ENCODE measurements around the gene RAB11FIP5.

Gene RAB11FIP5

GRCh38 chr2:73089270-73090030, 23.3 kb downstream of the RAB11FIP5 start:
- TF ChIP-seq PAX5 (IDR thresholded peaks at IDR 0.05; ENCODE audit: insufficient read depth, low read length, severe bottlenecking) (no peak), POU2F2 (IDR thresholded peaks at IDR 0.05; ENCODE audit: low read depth, low read length) (no peak), TAF1 (IDR thresholded peaks at IDR 0.05; ENCODE audit: low read depth, low read length) (no peak), POLR2AphosphoS5 (IDR thresholded peaks at IDR 0.05; ENCODE audit: low read depth, low read length) (no peak), SPI1 (IDR thresholded peaks at IDR 0.05; ENCODE audit: low read depth, low read length) (no peak), POLR2A (IDR thresholded peaks at IDR 0.05; ENCODE audit: low read depth, low read length) (no peak)
- FAIRE-seq (no peak), DNase-seq (ENCODE audit: insufficient read length, low spot score) (no peak)

DNA sequence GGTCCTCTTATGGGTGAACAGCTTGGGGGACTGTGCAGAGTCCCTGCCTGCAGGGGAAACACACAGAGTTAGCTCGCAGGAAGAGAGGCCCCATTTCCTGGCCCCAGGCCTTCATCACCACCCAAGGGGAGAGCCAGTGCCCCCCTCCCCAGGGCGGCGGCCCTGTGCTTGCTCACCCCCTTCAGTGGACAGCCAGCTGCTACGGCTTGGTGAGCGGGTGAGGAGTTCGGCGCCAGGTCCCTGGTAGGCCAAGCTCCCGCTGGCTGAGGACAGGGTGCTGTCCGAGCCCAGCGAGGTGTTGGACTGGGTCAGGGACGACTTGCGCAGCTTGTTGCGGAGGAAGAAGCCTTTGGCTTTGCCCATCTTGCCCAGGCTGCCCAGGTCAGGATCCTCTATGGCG, 24.0 kb downstream of the RAB11FIP5 start:
- TF ChIP-seq POU2F2 (IDR thresholded peaks at IDR 0.05; ENCODE audit: low read depth, low read length) (no peak), PAX5 (IDR thresholded peaks at IDR 0.05; ENCODE audit: insufficient read depth, low read length, severe bottlenecking) (no peak), SPI1 (IDR thresholded peaks at IDR 0.05; ENCODE audit: low read depth, low read length) (no peak), TAF1 (IDR thresholded peaks at IDR 0.05; ENCODE audit: low read depth, low read length) (no peak), POLR2A (IDR thresholded peaks at IDR 0.05; ENCODE audit: low read depth, low read length) (no peak), POLR2AphosphoS5 (IDR thresholded peaks at IDR 0.05; ENCODE audit: low read depth, low read length) (no peak)
- FAIRE-seq: no peak

GRCh38 chr2:73088211-73088610, 24.5 kb downstream of the RAB11FIP5 start:
- TF ChIP-seq SPI1 (IDR thresholded peaks at IDR 0.05; ENCODE audit: low read depth, low read length) (no peak), PAX5 (IDR thresholded peaks at IDR 0.05; ENCODE audit: insufficient read depth, low read length, severe bottlenecking) (no peak), POLR2AphosphoS5 (IDR thresholded peaks at IDR 0.05; ENCODE audit: low read depth, low read length) (no peak), POLR2A (IDR thresholded peaks at IDR 0.05; ENCODE audit: low read depth, low read length) (no peak), TAF1 (IDR thresholded peaks at IDR 0.05; ENCODE audit: low read depth, low read length) (no peak), POU2F2 (IDR thresholded peaks at IDR 0.05; ENCODE audit: low read depth, low read length) (no peak)
- no peak for DNase-seq (ENCODE audit: insufficient read length, low spot score)

More for the DNA sequence above, 24.0 kb downstream of the RAB11FIP5 start:
- DNase-seq (ENCODE audit: insufficient read length, low spot score): no peak

DNA sequence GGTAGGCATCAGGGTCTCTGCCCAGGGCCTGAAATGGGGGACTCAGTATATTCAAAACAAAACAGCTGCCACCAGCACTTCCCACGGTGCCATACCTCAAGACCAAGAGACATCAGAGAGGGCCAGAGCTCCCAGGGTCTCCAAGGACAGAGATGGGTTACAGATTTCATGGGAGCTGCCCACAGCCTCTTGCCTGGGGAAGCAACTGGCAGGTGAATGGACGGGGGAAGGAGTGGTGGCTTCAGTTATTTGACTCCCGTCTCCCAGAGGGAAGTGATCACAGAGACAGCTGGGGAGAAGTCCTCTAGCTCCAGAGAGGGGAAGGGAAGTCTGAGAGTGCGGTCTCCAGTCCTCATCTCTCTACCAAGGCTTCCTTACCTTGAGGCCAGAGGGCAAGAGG, 25.4 kb downstream of the RAB11FIP5 start:
- FAIRE-seq (no peak), DNase-seq (ENCODE audit: insufficient read length, low spot score) (no peak)
- TF ChIP-seq POU2F2 (IDR thresholded peaks at IDR 0.05; ENCODE audit: low read depth, low read length) (no peak), PAX5 (IDR thresholded peaks at IDR 0.05; ENCODE audit: insufficient read depth, low read length, severe bottlenecking) (no peak)

More at GRCh38 chr2:73088211-73088610, 24.5 kb downstream of the RAB11FIP5 start:
- FAIRE-seq: no peak

DNA sequence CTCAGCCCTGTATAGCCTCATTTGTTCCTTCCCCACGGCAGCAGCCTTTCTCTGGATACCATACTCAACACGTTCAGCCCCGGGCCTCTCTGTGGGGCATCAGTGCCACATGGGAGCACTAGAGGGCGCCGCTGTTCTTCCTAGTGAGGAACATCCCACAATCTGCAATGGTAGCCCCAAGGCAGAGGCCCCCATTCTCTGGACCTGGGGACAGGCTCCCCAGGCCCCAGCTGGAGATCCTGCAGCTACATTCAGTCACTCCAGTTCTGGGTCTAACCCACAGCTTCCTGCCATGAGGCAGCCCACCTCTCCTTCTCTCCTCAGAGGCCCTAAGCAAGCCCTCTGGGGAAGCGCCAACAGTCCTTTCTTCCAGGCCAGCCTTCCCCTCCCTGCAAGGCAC, 27.1 kb downstream of the RAB11FIP5 start:
- TF ChIP-seq POLR2A (IDR thresholded peaks at IDR 0.05; ENCODE audit: low read depth, low read length) (no peak), POU2F2 (IDR thresholded peaks at IDR 0.05; ENCODE audit: low read depth, low read length) (peak; percentile 30; the same call in 1 of the 2 replicates), SPI1 (IDR thresholded peaks at IDR 0.05; ENCODE audit: low read depth, low read length) (no peak)
- peak; percentile 88 for FAIRE-seq
- DNase-seq (ENCODE audit: insufficient read length, low spot score): peak; percentile 82

GRCh38 chr2:73084971-73085370, 27.8 kb downstream of the RAB11FIP5 start:
- no peak for TF ChIP-seq POLR2A (IDR thresholded peaks at IDR 0.05; ENCODE audit: low read depth, low read length)
- no peak for TF ChIP-seq PAX5 (IDR thresholded peaks at IDR 0.05; ENCODE audit: insufficient read depth, low read length, severe bottlenecking)
- TF ChIP-seq POU2F2 (IDR thresholded peaks at IDR 0.05; ENCODE audit: low read depth, low read length): no peak
- TF ChIP-seq POLR2AphosphoS5 (IDR thresholded peaks at IDR 0.05; ENCODE audit: low read depth, low read length): no peak
- TF ChIP-seq TAF1 (IDR thresholded peaks at IDR 0.05; ENCODE audit: low read depth, low read length): no peak
- DNase-seq (ENCODE audit: insufficient read length, low spot score) (no peak), FAIRE-seq (no peak)

- TF ChIP-seq SPI1 (IDR thresholded peaks at IDR 0.05; ENCODE audit: low read depth, low read length): no peak
- TF ChIP-seq POU2F2 (IDR thresholded peaks at IDR 0.05; ENCODE audit: low read depth, low read length): no peak
- TF ChIP-seq POLR2AphosphoS5 (IDR thresholded peaks at IDR 0.05; ENCODE audit: low read depth, low read length): no peak
- no peak for TF ChIP-seq POLR2A (IDR thresholded peaks at IDR 0.05; ENCODE audit: low read depth, low read length)
- TF ChIP-seq TAF1 (IDR thresholded peaks at IDR 0.05; ENCODE audit: low read depth, low read length): no peak
- no peak for TF ChIP-seq PAX5 (IDR thresholded peaks at IDR 0.05; ENCODE audit: insufficient read depth, low read length, severe bottlenecking)
- no peak for FAIRE-seq
- no peak for DNase-seq (ENCODE audit: insufficient read length, low spot score)
Observed at GRCh38 chr2:73083886-73084800, 28.6 kb downstream of the RAB11FIP5 start.

DNA sequence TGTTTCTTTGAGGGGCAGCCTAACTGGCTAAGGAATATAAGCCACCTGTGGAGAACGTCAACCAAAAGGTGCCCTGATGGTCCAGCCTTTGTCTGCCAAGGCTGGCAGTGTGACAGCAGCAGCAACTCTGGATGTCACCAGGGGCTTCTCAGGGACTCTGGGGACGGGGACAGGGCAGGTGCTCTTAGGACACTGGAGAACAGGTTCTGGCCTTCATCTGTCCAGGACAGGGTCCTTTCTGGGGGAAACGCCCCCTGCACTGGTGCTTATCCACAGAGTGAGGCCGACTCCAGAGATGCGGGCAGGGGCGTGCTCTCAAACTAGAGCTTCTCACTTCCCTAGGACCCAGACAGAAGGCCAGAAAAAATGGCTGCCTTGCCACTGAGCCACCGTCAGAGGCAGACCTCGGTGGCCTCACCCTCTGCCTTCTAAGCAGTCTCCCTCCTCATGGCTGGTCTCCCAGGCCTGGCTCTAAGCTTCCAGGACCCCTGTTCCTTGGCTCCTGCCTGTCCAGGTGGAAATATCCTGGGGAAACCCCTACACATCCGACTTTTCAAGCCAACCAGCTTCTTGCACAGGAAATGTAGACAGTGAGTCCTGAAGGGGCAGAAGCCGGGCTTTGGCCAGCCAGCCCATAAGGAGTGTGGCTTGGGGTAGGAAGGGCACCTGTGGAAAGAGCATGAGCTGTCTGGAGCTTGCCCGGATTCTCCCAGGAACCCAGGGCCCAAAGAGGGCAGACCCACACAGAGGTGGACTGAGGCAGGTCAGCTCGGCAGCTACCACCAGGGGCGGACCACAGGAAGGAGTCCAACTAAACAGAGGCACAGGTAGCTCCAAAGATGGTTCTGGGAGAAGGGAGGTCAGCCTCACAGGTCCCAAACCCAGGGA, 30.0 kb downstream of the RAB11FIP5 start:
- no peak for TF ChIP-seq PAX5 (IDR thresholded peaks at IDR 0.05; ENCODE audit: insufficient read depth, low read length, severe bottlenecking)
- TF ChIP-seq POU2F2 (IDR thresholded peaks at IDR 0.05; ENCODE audit: low read depth, low read length): no peak
- no peak for TF ChIP-seq SPI1 (IDR thresholded peaks at IDR 0.05; ENCODE audit: low read depth, low read length)
- TF ChIP-seq TAF1 (IDR thresholded peaks at IDR 0.05; ENCODE audit: low read depth, low read length): no peak
- TF ChIP-seq POLR2A (IDR thresholded peaks at IDR 0.05; ENCODE audit: low read depth, low read length): no peak
- no peak for TF ChIP-seq POLR2AphosphoS5 (IDR thresholded peaks at IDR 0.05; ENCODE audit: low read depth, low read length)
- no peak for FAIRE-seq
- no peak for DNase-seq (ENCODE audit: insufficient read length, low spot score)

Data from GM12891 (cell line).